ENCODE measurements around the gene LRRC9. TPM values are rescaled to one million over a fixed set of nuclear protein-coding genes. Genes with fewer than 3 reads are reported as not detected.

LRRC9 gene
- total RNA-seq, 1 experiment from 2014 or later, result 0.77 TPM

GRCh38 chr14:60003991-60004390 is 84.0 kb downstream of the LRRC9 start:
- Histone ChIP-seq H2BK20ac (ENCODE audit: low read depth, low read length, poor library complexity, severe bottlenecking) (no peak overlapping the region), H3K4me1 (ENCODE audit: insufficient read depth, low read length) (no peaks in the 10 kb centered on the region), H3K79me1 (ENCODE audit: insufficient read depth, low read depth, low read length, poor library complexity, severe bottlenecking) (no peaks in the 10 kb centered on the region), H2BK5ac (ENCODE audit: insufficient read length, low read length) (no peak overlapping the region), H3K9me3 (ENCODE audit: control insufficient read depth, low read depth, low read length) (no peaks in the 10 kb centered on the region), H4K8ac (replicated peaks; ENCODE audit: insufficient read length, low read depth, low read length) (no peak overlapping the region), H3T11ph (ENCODE audit: low read length) (no peak overlapping the region), H4K91ac (ENCODE audit: insufficient read length, low read depth, low read length) (no peak overlapping the region), H3K4me2 (ENCODE audit: insufficient read depth, insufficient read length, low read length) (no peak overlapping the region), H3K56ac (ENCODE audit: insufficient read length, low read depth, low read length) (no peak overlapping the region), H3K79me2 (ENCODE audit: insufficient read depth, low read length) (no peaks in the 10 kb centered on the region), H3K27ac (ENCODE audit: insufficient read length, low read depth, low read length) (no peak overlapping the region), H3K23ac (ENCODE audit: insufficient read length, low read depth, low read length) (no peak overlapping the region), H2BK15ac (ENCODE audit: low read depth, low read length) (no peak overlapping the region), H2AFZ (ENCODE audit: low read length) (no peak overlapping the region), H4K5ac (ENCODE audit: insufficient read length, low read depth, low read length) (no peak overlapping the region), H2AK5ac (ENCODE audit: insufficient read length, low read length) (no peak overlapping the region), H2BK12ac (ENCODE audit: insufficient read length, low read depth, low read length) (no peak overlapping the region), H3K27me3 (ENCODE audit: insufficient read depth, low read length) (no peaks in the 10 kb centered on the region), H3K14ac (ENCODE audit: insufficient read depth, low read length) (no peak overlapping the region), H3K23me2 (ENCODE audit: insufficient read length, low read depth, low read length, poor library complexity, severe bottlenecking) (no peaks in the 10 kb centered on the region), H3K18ac (ENCODE audit: insufficient read length, low read depth, low read length) (no peak overlapping the region), H2BK120ac (ENCODE audit: low read depth, low read length, poor library complexity, severe bottlenecking) (no peak overlapping the region), H3K9ac (ENCODE audit: extremely low read depth, insufficient read length, low read length) (no peak overlapping the region), H3K4ac (ENCODE audit: low read depth, low read length) (no peak overlapping the region), H4K20me1 (ENCODE audit: control insufficient read depth, insufficient read depth, insufficient read length) (no peaks in the 10 kb centered on the region)
- no peak for DNase-seq
- no peak for TF ChIP-seq CTCF (conservative IDR thresholded peaks at IDR 0.05)
- no CpG with 5 or more reads among the region's 3 CpGs for WGBS (ENCODE audit: extremely low coverage, insufficient read length, low lambda C conversion rate)
- Mint-ChIP-seq H3K4me1 (peaks cover 0 to 4% of the 10 kb centered on the region in 2 experiments; a peak in 2 of 4 replicates), H3K27ac (no peak overlapping the region), H3K4me3 (no peak overlapping the region), H3K9me3 (peaks cover 0 to under 1% of the 10 kb centered on the region in 2 experiments; a peak in 3 of 5 replicates), H3K27me3 (ENCODE audit: low read depth) (no peaks in the 10 kb centered on the region), H3K36me3 (ENCODE audit: insufficient read depth in 1 of 3, low read depth in 3 of 3) (peaks cover 0 to 1% (median 0%) of the 10 kb centered on the region in 3 experiments; a peak in 1 of 7 replicates)
